GM12878 (cell line): ENCODE results near the gene QRFP. TPM values are rescaled to one million over a fixed set of nuclear protein-coding genes. Genes with fewer than 3 reads are reported as not detected.

Experiments
- ATAC-seq: fragments of 200-7000 bp; cut with Tn5 transposase; 3 replicates; pipeline ENCODE4 v1.9.1; 2020; ENCODE audit warnings: mild to moderate bottlenecking, moderate library complexity
- BruUV-seq: library from RNA; stranded (reverse); fragments of 400-500 nt; replicated peaks from 2 replicates; lab custom pipeline; 2021; lab: Mats Ljungman, UMichigan
- CTCF ChIA-PET: fragments of 300-600 bp; sonication (Branson Sonifier 250); formaldehyde crosslinking; extraction: SDS; loops from one replicate; lab custom pipeline; 2021; ENCODE audit warnings: inconsistent platforms; lab: Yijun Ruan, JAX
- POLR2A ChIA-PET: fragments of 350-600 bp; formaldehyde crosslinking; extraction: SDS; loops from one replicate; lab custom pipeline; 2021; ENCODE audit warnings: inconsistent platforms; lab: Charles Lee
- RAD21 ChIA-PET: fragments of 300-600 bp; sonication (Branson Sonifier 250); formaldehyde crosslinking; loops from one replicate; lab custom pipeline; 2023; ENCODE audit warnings: antibody characterized with exemption; ENCODE audit not compliant: unreplicated experiment; lab: Charles Lee
- SMC1A ChIA-PET: fragments of 300-600 bp; sonication (Branson Sonifier 250); formaldehyde crosslinking; loops from one replicate; lab custom pipeline; 2023; ENCODE audit not compliant: unreplicated experiment, uncharacterized antibody; lab: Charles Lee
- DNase-seq: peaks from one replicate; pipeline ENCODE4 v3.0.0-alpha.2; 2011; ENCODE audit warnings: low read depth, low spot score
- FAIRE-seq: peaks from 3 replicates; lab custom pipeline; 2011; peaks lifted over from hg19 to GRCh38; lab: Jason Lieb, UNC
- H2AFZ ChIP-seq: 2 replicates; pipeline ENCODE4 v1.6.0; 2011; ENCODE audit warnings: low read depth, low read length, control low read depth; ENCODE audit not compliant: control insufficient read depth
- H3K27ac ChIP-seq: 2 replicates; pipeline ENCODE4 v1.5.1; 2011; ENCODE audit warnings: control low read depth; ENCODE audit not compliant: control insufficient read depth, insufficient read depth
- H3K27me3 ChIP-seq, 2 experiments: replicated peaks in 1 of 2; 2 replicates each; pipeline versions ENCODE4 v1.6.0 to v1.6.1; 2011; ENCODE audit warnings: low read length in 1 of 2; ENCODE audit not compliant: control insufficient read depth in 2 of 2, insufficient read depth in 2 of 2
- H3K36me3 ChIP-seq, 2 experiments: 2 replicates each; pipeline ENCODE4 v1.5.1; 2011; ENCODE audit warnings: low read length in 1 of 2; ENCODE audit not compliant: control insufficient read depth in 2 of 2, insufficient read depth in 2 of 2
- H3K4me1 ChIP-seq: 2 replicates; pipeline ENCODE4 v1.6.1; 2011; ENCODE audit warnings: mild to moderate bottlenecking, low read length, moderate library complexity, mixed read lengths; ENCODE audit not compliant: control insufficient read depth, insufficient read depth
- H3K4me2 ChIP-seq: 2 replicates; pipeline ENCODE4 v1.6.0; 2011; ENCODE audit warnings: control low read depth; ENCODE audit not compliant: control insufficient read depth, insufficient read depth
- H3K4me3 ChIP-seq: fragments of 200-600 bp; sonication (generic); 2 replicates; pipeline ENCODE4 v1.5.1; 2016
- H3K79me2 ChIP-seq: 2 replicates; pipeline ENCODE4 v1.6.0; 2011; ENCODE audit warnings: low read length; ENCODE audit not compliant: control insufficient read depth, insufficient read depth
- H3K9ac ChIP-seq: 2 replicates; pipeline ENCODE4 v1.8.0; 2011; ENCODE audit warnings: low read length, control low read depth, mixed read lengths; ENCODE audit not compliant: control insufficient read depth, insufficient read depth
- H3K9me3 ChIP-seq: replicated peaks from 3 replicates; pipeline ENCODE4 v1.5.1; 2011; ENCODE audit warnings: mild to moderate bottlenecking, low read length; ENCODE audit not compliant: control insufficient read depth, insufficient read depth
- H4K20me1 ChIP-seq: 2 replicates; pipeline ENCODE4 v1.6.0; 2011; ENCODE audit not compliant: control insufficient read depth, insufficient read depth
- CHD1 ChIP-seq: IDR thresholded peaks from 2 replicates; pipeline ENCODE4 v1.6.1; 2012; ENCODE audit warnings: low read depth, low read length, improper control_type of control experiment
- GATAD2B ChIP-seq: fragments of 450-650 bp; conservative IDR thresholded peaks from 2 replicates; pipeline ENCODE4 v1.6.1; 2017; ENCODE audit warnings: low read depth, mild to moderate bottlenecking, moderate library complexity
- JUND ChIP-seq: IDR thresholded peaks from 2 replicates; pipeline ENCODE4 v1.6.1; 2012; ENCODE audit warnings: low read depth, mild to moderate bottlenecking, low read length, improper control_type of control experiment, moderate library complexity
- KLF5 ChIP-seq: fragments of 450-650 bp; IDR thresholded peaks from 2 replicates; pipeline ENCODE4 v1.6.1; 2014; ENCODE audit warnings: mild to moderate bottlenecking; ENCODE audit not compliant: partially characterized antibody
- MTA3 ChIP-seq: IDR thresholded peaks from 2 replicates; pipeline ENCODE4 v1.6.1; 2012; ENCODE audit warnings: low read length, inconsistent platforms, borderline replicate concordance
- NBN ChIP-seq: fragments of 450-650 bp; IDR thresholded peaks from 2 replicates; pipeline ENCODE4 v1.6.1; 2016
- NRF1 ChIP-seq: conservative IDR thresholded peaks from 2 replicates; pipeline ENCODE4 v1.6.1; 2011; ENCODE audit warnings: mild to moderate bottlenecking, low read depth, low read length, improper control_type of control experiment
- PML ChIP-seq: IDR thresholded peaks from 2 replicates; pipeline ENCODE4 v1.6.1; 2012; ENCODE audit warnings: low read length, inconsistent platforms
- RCOR1 ChIP-seq: conservative IDR thresholded peaks from 2 replicates; pipeline ENCODE4 v1.6.1; 2012; ENCODE audit warnings: low read depth, low read length, improper control_type of control experiment
- RUNX3 ChIP-seq: IDR thresholded peaks from 2 replicates; pipeline ENCODE4 v1.6.1; 2012; ENCODE audit warnings: low read length, inconsistent platforms
- TBL1XR1 ChIP-seq: IDR thresholded peaks from 2 replicates; pipeline ENCODE4 v1.6.1; 2012; ENCODE audit warnings: low read depth, low read length, improper control_type of control experiment
- TCF3 ChIP-seq: IDR thresholded peaks from 2 replicates; pipeline ENCODE4 v1.6.1; 2012; ENCODE audit warnings: low read depth, mild to moderate bottlenecking, low read length, borderline replicate concordance; ENCODE audit not compliant: insufficient read depth
- WGBS: methylation state at CpG from one replicate; pipeline ENCODE4 v1.1.6; 2016; ENCODE audit warnings: low lambda C conversion rate; ENCODE audit not compliant: insufficient replicate concordance, insufficient coverage; ENCODE audit errors: missing lambda C conversion rate; 5-methylcytosine and 5-hydroxymethylcytosine counted together
- in situ Hi-C: fragments of 300-500 bp; cut with MboI; formaldehyde crosslinking; loops from 9 replicates; pipeline ENCODE4 v1.14.3; 2018; ENCODE audit warnings: mixed read lengths
- intact Hi-C: fragments of 100-400 bp; cut with micrococcal nuclease; formaldehyde crosslinking; loops from one replicate; pipeline ENCODE4 v1.14.2; 2022; ENCODE audit not compliant: unreplicated experiment
- polyA plus RNA-seq, 11 experiments: library from polyadenylated mRNA; depleted of rRNA in 4 of 11; unstranded in 6 of 11; stranded (reverse) in 5 of 11; fragments of >200 nt; fragmentation: Nextera tagmentation in 4 of 11; fragmentation: Illumina TruSeq in 1 of 11; extraction: Ambion mirVana in 4 of 11; extraction: Trizol in 1 of 11; gene quantifications; 1 replicate in 1 of 11; 2 replicates in 10 of 11; pipeline versions ENCODE4 v1.2.1 to v1.2.3, GENCODE V29; 2011 to 2016; ENCODE audit warnings: inconsistent platforms in 2 of 11, missing spikeins in 2 of 11, low read depth in 1 of 11
- total RNA-seq, 4 experiments: library from RNA; depleted of rRNA in 3 of 4; stranded (reverse); fragments of >200 nt in 3 of 4; fragmentation: Illumina TruSeq in 1 of 4; extraction: Trizol in 1 of 4; gene quantifications; 2 replicates each; pipeline versions ENCODE4 v1.2.1 to v1.2.3, GENCODE V29; 2013 to 2021
- TF ChIP-seq, protein P1 (sequence below): fragments of 450-650 bp; IDR thresholded peaks from 2 replicates; pipeline ENCODE4 v1.6.1; 2017; ENCODE audit warnings: antibody characterized with exemption, mild to moderate bottlenecking, moderate library complexity
- TF ChIP-seq, protein P2 (sequence below), 3 experiments: IDR thresholded peaks in 2 of 3; conservative IDR thresholded peaks in 1 of 3; 2 replicates each; pipeline ENCODE4 v1.5.1; 2011; ENCODE audit warnings: low read depth in 3 of 3, low read length in 3 of 3, mild to moderate bottlenecking in 3 of 3, control low read depth in 2 of 3, moderate library complexity in 2 of 3, inconsistent platforms in 1 of 3, mixed read lengths in 1 of 3; ENCODE audit not compliant: control insufficient read depth in 2 of 3, insufficient read depth in 1 of 3; ENCODE audit errors: extremely low read depth in 1 of 3

Gene QRFP
- total and polyA plus RNA-seq, 10 of the 15 experiments (the other 5 are each of a cell fraction or from before 2014, with no cell fraction given): not detected

DNA sequence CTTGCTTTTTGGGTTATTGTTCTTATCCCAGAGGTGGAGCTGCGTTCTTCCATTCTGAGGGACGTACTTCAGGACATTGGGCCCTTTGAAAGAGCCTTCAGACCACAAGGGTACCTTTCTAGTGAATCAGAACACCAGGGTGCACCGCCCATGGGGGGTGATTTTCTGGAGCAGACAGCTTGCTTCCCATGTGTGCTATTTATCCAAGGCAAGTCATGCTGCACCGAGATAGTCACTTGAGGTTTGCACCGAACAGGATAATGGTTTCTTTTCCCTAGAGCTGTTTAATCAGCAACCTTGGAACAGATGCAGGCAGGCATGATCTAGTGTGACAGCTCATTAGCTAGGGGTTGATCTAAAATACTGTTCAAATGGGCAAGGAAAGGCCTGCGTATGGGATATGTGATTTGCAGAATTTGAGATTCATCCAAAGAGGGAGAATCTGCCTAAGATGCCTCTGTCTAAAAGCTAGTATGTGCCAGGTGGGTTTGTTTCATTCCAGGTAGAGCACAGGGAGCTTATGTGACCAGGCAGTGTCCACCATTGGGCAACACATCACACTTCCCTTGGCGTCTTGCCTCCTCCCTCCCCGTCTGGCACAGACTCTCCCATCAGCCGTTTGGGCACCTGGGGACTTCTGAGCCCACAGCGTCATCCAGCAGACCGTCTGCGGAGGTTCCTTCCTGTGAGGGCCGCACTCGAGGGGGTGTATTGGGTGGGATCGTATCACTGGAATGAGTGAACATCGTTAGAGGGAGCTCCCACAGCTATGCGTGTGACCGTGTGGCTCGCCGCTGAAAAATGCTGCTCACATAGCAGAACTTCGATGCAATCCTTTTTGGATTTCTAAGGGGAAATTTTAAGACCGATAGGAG is 38.5 kb downstream of the QRFP start (continued):
- TF ChIP-seq, protein P1, sequence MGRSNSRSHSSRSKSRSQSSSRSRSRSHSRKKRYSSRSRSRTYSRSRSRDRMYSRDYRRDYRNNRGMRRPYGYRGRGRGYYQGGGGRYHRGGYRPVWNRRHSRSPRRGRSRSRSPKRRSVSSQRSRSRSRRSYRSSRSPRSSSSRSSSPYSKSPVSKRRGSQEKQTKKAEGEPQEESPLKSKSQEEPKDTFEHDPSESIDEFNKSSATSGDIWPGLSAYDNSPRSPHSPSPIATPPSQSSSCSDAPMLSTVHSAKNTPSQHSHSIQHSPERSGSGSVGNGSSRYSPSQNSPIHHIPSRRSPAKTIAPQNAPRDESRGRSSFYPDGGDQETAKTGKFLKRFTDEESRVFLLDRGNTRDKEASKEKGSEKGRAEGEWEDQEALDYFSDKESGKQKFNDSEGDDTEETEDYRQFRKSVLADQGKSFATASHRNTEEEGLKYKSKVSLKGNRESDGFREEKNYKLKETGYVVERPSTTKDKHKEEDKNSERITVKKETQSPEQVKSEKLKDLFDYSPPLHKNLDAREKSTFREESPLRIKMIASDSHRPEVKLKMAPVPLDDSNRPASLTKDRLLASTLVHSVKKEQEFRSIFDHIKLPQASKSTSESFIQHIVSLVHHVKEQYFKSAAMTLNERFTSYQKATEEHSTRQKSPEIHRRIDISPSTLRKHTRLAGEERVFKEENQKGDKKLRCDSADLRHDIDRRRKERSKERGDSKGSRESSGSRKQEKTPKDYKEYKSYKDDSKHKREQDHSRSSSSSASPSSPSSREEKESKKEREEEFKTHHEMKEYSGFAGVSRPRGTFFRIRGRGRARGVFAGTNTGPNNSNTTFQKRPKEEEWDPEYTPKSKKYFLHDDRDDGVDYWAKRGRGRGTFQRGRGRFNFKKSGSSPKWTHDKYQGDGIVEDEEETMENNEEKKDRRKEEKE: no peak
- TF ChIP-seq MTA3: no peak
- TF ChIP-seq, protein P2, sequence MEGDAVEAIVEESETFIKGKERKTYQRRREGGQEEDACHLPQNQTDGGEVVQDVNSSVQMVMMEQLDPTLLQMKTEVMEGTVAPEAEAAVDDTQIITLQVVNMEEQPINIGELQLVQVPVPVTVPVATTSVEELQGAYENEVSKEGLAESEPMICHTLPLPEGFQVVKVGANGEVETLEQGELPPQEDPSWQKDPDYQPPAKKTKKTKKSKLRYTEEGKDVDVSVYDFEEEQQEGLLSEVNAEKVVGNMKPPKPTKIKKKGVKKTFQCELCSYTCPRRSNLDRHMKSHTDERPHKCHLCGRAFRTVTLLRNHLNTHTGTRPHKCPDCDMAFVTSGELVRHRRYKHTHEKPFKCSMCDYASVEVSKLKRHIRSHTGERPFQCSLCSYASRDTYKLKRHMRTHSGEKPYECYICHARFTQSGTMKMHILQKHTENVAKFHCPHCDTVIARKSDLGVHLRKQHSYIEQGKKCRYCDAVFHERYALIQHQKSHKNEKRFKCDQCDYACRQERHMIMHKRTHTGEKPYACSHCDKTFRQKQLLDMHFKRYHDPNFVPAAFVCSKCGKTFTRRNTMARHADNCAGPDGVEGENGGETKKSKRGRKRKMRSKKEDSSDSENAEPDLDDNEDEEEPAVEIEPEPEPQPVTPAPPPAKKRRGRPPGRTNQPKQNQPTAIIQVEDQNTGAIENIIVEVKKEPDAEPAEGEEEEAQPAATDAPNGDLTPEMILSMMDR (IDR thresholded peaks at IDR 0.05 in 2 of 3, conservative IDR thresholded peaks at IDR 0.05 in 1 of 3; ENCODE audit: control insufficient read depth in 2 of 3, extremely low read depth in 1 of 3, insufficient read depth in 1 of 3, low read depth in 3 of 3, low read length in 3 of 3): no peak
- TF ChIP-seq GATAD2B: no peak
- TF ChIP-seq RUNX3: no peak
- no peak for TF ChIP-seq JUND

DNA sequence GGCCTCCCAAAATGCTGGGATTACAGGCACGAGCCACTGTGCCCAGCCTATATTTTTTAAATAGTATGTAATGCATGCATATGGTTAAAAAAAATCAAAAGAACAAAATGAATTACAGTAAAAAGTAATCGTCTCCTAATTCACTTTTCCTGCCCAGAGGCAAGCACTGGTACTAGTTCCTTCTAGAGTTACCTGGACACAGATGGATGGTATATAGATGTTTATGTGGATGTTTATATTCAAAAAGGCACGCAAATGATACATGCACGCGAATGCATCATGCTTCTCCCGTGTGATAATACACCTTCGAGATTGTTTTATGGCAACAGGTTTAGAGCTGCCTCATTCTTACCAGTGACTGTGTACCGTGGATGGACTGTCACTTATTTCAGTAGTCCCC is 40.1 kb downstream of the QRFP start:
- intact Hi-C loops (no loop called here), in situ Hi-C loops (no loop called here)
- H3K4me1 ChIP-seq: no peaks in the 10 kb centered on the region
- POLR2A ChIA-PET: no interaction called here
- CTCF ChIA-PET: no interaction called here
- RAD21 ChIA-PET: no interaction called here
- no peak overlapping the region for H3K4me2 ChIP-seq
- H2AFZ ChIP-seq: no peak overlapping the region
- no peaks in the 10 kb centered on the region for H3K9me3 ChIP-seq
- no peaks in the 10 kb centered on the region for H4K20me1 ChIP-seq
- H3K79me2 ChIP-seq: no peaks in the 10 kb centered on the region
- H3K27ac ChIP-seq: no peak overlapping the region
- FAIRE-seq (no peak), ATAC-seq (no peak), DNase-seq (no peak)
- WGBS: 93% methylated on average over 8 of the region's 8 CpGs
- no TSS peak for BruUV-seq
- peaks cover 13% of the 10 kb centered on the region in 2 experiments for H3K36me3 ChIP-seq
- SMC1A ChIA-PET: no interaction called here
- H3K27me3 ChIP-seq: no peaks in the 10 kb centered on the region
- H3K9ac ChIP-seq: no peak overlapping the region
- H3K4me3 ChIP-seq: no peak overlapping the region
- TF ChIP-seq GATAD2B: no peak
- no peak for TF ChIP-seq RCOR1
- no peak for TF ChIP-seq NRF1
- no peak for TF ChIP-seq RUNX3
- no peak for TF ChIP-seq CHD1
- TF ChIP-seq NBN: no peak
- TF ChIP-seq PML: no peak
- no peak for TF ChIP-seq TCF3
- TF ChIP-seq TBL1XR1: no peak
- TF ChIP-seq KLF5: no peak
